Adipose tissue (tissue), 3 donors: ENCODE data around the gene ADK. TPM values are rescaled to one million over a fixed set of nuclear protein-coding genes. Genes with fewer than 3 reads are reported as not detected.
"Not testable (repeated sequence)": the region's sequence is repeated elsewhere in the genome, so short reads cannot be mapped to it uniquely, and the experiment has no call there.

ENCODE experiments used
- H3K27ac ChIP-seq: one replicate; pipeline ENCODE4 v1.5.1; 2013; ENCODE audit warnings: low read depth, low read length
- whole genome bisulfite sequencing, 3 donors: extraction: QIAGEN DNeasy Blood & Tissue Kit; methylation state at CpG; one replicate each; pipeline ENCODE4 v1.1.7; 2013; 5-methylcytosine and 5-hydroxymethylcytosine counted together
- polyA plus RNA-seq, 3 donors: library from polyadenylated mRNA; stranded (reverse); fragments of 200-250 nt; gene quantifications; one replicate each; pipeline ENCODE4 v1.2.3, GENCODE V29; 2013
- donor health status: healthy with polysubstance abuse.
- donor health status: Bipolar disorder and iron deficiency.
- donor health status: healthy.

The ADK gene
- polyA plus RNA-seq, 3 donors: 10.9 to 28.3 (median 17.9) TPM

DNA sequence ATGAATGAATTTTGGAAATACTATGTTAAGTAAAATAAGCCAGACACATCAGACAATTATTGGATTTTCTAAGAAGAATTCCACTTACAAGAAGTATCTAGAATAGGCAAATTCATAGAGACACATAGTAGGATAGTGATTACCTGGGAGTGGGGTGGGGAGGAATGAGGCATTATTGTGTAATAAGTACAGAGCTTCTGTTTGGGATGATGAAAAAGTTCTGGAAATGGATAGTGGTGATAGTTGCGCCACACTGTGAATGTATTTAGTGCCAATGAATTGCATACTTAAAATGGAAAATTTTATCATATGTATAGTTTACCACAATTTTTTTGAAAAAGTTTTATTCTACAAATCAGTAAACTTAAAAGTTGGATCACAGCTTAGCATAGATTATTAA is 378.2 kb downstream of the ADK start:
- 96 to 100% (median 97%) methylated on average over 1 of the region's 1 CpG for WGBS, 3 donors
- no peak overlapping the region for H3K27ac ChIP-seq

- WGBS, 3 donors: 93 to 98% (median 97%) methylated on average over 3 of the region's 3 CpGs
Measured at GRCh38 chr10:74530981-74531380, 380.0 kb downstream of the ADK start.

GRCh38 chr10:74539317-74539716 is 388.3 kb downstream of the ADK start:
- WGBS, 3 donors: 91 to 95% (median 94%) methylated on average over 2 of the region's 2 CpGs
- H3K27ac ChIP-seq: no peak overlapping the region

More at GRCh38 chr10:74530981-74531380, 380.0 kb downstream of the ADK start:
- H3K27ac ChIP-seq: no peak overlapping the region

- WGBS, 3 donors: 96 to 100% (median 98%) methylated on average over 1 of the region's 1 CpG
- H3K27ac ChIP-seq: no peak overlapping the region
Measured at GRCh38 chr10:74541375-74541774, 390.4 kb downstream of the ADK start.

GRCh38 chr10:74542077-74542476 is 391.1 kb downstream of the ADK start:
- H3K27ac ChIP-seq: no peak overlapping the region
- 65 to 68% (median 66%) methylated on average over 2 of the region's 2 CpGs for WGBS, 3 donors

GRCh38 chr10:74543276-74543675 is 392.3 kb downstream of the ADK start:
- no peak overlapping the region for H3K27ac ChIP-seq
- 61 to 86% (median 69%) methylated on average over 1 of the region's 1 CpG for WGBS, 3 donors

GRCh38 chr10:74544106-74544505 is 393.1 kb downstream of the ADK start:
- H3K27ac ChIP-seq: no peak overlapping the region
- WGBS, 3 donors: 84 to 94% (median 87%) methylated on average over 2 of the region's 2 CpGs

GRCh38 chr10:74548676-74549075 is 397.7 kb downstream of the ADK start:
- H3K27ac ChIP-seq: no peak overlapping the region
- 50 to 92% (median 79%) methylated on average over 2 of the region's 2 CpGs for WGBS, 3 donors

DNA sequence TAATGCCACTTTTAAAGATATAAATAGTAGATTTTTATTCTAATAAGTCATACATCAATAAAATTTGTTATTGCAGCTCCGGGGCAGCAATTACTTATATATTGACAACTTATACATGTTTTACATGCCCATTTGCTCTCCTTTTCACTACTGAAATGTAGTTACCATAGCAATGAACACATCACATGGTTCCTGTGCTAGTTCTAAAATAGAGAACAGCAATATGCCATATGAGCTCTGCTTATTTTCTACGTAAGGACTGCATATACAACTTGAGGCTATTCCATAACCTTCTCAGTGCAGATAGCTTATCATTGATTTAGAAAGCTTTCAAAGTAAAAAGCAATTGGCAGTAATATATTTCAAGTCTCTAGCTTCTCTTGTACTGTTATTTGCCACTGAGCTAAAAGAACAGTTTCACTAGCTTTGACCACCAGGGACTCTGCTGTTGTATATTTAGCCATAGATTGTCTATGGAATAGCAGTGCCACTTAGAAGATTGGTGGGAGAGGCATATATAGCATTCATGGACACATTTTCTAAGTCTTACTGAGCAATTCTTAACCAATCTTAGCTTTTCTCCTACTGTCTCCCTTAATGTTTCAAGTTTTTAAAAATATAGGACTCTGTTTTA is 405.2 kb downstream of the ADK start:
- 96 to 100% (median 100%) methylated on average over 2 of the region's 2 CpGs for WGBS, 3 donors
- no peak overlapping the region for H3K27ac ChIP-seq

DNA sequence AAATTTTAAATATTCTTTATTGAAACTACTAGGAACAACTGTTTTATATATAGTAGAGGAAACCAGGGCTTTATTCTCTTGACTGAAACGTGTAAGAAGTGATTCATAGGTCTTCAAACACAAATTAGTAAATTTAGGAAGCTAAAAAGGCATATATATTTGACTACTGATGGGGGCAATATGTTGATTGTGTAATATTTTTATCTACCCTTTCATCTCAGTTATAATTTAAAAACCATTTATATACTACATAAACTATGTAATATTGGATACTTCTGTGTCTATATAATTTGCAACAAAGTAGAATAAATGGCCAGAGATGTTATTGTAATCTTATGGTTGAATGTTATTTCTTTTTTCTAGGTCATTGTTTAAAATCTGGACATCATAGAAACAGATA is 406.1 kb downstream of the ADK start:
- 78 to 84% (median 78%) methylated on average over 1 of the region's 1 CpG for WGBS, 3 donors
- H3K27ac ChIP-seq: no peak overlapping the region

- no peak overlapping the region for H3K27ac ChIP-seq
- whole genome bisulfite sequencing, 3 donors: 91 to 100% (median 93%) methylated on average over 3 of the region's 3 CpGs
Measured at GRCh38 chr10:74558403-74558802, 407.4 kb downstream of the ADK start.

- WGBS, 3 donors: 96 to 99% (median 98%) methylated on average over 3 of the region's 3 CpGs
- H3K27ac ChIP-seq: no peak overlapping the region
Measured at GRCh38 chr10:74558897-74559296, 407.9 kb downstream of the ADK start.

- not testable (repeated sequence) for H3K27ac ChIP-seq
- WGBS, 3 donors: 81 to 100% (median 94%) methylated on average over 2 to 4 of the region's 4 CpGs
Measured at GRCh38 chr10:74568896-74569295, 417.9 kb downstream of the ADK start.

GRCh38 chr10:74573497-74573896 is 422.5 kb downstream of the ADK start:
- H3K27ac ChIP-seq: not testable (repeated sequence)
- 95 to 96% (median 96%) methylated on average over 9 to 12 of the region's 12 CpGs for WGBS, 3 donors

- H3K27ac ChIP-seq: no peak overlapping the region
- 98 to 100% (median 98%) methylated on average over 3 of the region's 3 CpGs for WGBS, 3 donors
Measured at GRCh38 chr10:74575191-74575720, 424.2 kb downstream of the ADK start.

DNA sequence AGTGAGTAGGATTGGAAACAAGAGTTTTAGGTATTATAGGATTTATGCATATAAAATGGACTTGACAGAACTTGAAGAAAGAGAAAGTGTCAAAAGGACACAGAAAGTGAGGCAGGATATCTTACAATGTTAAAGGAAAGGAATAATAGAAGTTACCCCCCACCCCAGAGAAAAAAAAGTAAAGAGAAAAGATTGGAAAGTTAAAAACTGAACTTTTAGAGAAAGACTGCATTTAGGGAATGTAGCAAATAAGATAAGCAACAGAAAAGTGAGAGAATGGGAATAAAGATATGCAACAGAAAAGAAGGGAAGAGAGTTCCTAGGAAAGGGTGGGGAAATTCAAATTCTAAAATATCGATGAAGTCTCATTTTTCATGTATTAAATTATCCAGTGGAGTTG is 424.9 kb downstream of the ADK start:
- 98 to 100% (median 100%) methylated on average over 1 of the region's 1 CpG for WGBS, 3 donors
- H3K27ac ChIP-seq: no peak overlapping the region

GRCh38 chr10:74576586-74576985 is 425.6 kb downstream of the ADK start:
- WGBS, 3 donors: 93 to 97% (median 95%) methylated on average over 3 of the region's 3 CpGs

GRCh38 chr10:74580438-74580837 is 429.4 kb downstream of the ADK start:
- not testable (repeated sequence) for H3K27ac ChIP-seq
- 97 to 100% (median 98%) methylated on average over 2 of the region's 2 CpGs for WGBS, 3 donors

More at GRCh38 chr10:74576586-74576985, 425.6 kb downstream of the ADK start:
- H3K27ac ChIP-seq: no peak overlapping the region

- WGBS, 3 donors: 86 to 93% (median 88%) methylated on average over 1 of the region's 1 CpG
- H3K27ac ChIP-seq: no peak overlapping the region
Measured at GRCh38 chr10:74582566-74582965, 431.5 kb downstream of the ADK start.
